Measurements from ENCODE around the gene RNU5D-1.

DNA sequence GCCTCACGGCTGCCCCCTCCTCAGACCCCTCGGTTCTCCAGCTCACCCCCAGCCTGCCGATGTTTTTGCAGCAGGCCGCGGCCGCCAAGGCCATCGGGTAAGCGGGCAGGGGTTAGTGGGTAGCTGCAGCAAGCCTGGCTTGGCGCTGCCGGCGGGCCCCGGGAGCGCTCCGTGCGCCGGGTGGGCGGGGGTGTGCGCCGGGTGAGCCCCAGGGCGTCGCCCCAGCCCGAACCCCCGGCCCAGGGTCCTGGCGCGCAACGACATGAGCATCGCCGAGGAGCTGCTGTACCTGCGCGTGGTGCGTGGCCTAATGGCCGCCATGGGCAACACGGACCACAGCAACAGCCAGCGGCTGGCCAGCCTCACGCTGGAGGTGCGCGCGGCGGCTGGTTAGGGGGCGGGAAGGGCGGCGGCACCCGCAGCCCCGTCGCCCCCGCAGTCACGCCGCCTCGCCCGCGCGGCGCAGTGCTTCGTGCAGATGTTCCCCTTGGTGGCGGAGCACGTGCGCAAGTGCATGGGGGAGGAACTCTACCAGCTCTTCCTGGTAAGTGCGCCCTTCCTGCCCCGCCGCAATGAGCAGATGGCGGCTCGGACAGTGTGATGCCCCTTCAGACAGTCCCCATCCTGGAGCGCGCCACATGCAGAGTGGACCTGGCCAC, 6.5 kb downstream of the RNU5D-1 start:
- TF ChIP-seq, protein P1, sequence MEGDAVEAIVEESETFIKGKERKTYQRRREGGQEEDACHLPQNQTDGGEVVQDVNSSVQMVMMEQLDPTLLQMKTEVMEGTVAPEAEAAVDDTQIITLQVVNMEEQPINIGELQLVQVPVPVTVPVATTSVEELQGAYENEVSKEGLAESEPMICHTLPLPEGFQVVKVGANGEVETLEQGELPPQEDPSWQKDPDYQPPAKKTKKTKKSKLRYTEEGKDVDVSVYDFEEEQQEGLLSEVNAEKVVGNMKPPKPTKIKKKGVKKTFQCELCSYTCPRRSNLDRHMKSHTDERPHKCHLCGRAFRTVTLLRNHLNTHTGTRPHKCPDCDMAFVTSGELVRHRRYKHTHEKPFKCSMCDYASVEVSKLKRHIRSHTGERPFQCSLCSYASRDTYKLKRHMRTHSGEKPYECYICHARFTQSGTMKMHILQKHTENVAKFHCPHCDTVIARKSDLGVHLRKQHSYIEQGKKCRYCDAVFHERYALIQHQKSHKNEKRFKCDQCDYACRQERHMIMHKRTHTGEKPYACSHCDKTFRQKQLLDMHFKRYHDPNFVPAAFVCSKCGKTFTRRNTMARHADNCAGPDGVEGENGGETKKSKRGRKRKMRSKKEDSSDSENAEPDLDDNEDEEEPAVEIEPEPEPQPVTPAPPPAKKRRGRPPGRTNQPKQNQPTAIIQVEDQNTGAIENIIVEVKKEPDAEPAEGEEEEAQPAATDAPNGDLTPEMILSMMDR (IDR thresholded peaks at IDR 0.05 in 8 of 11, conservative IDR thresholded peaks at IDR 0.05 in 3 of 11), result no peak
- TF ChIP-seq POLR2AphosphoS5 (IDR thresholded peaks at IDR 0.05), result no peak

Data from spleen (tissue), 7 donors.